NB4 (cell line): ENCODE measurements around the gene CENATAC.

Experiments used
- CTCF ChIP-seq: IDR thresholded peaks from one replicate; pipeline ENCODE4 v1.5.1; 2012; ENCODE audit warnings: low read depth, low read length
- MAX ChIP-seq: IDR thresholded peaks from 2 replicates; pipeline ENCODE4 v1.6.1; 2011; ENCODE audit warnings: low read depth, low read length
- MYC ChIP-seq: IDR thresholded peaks from 2 replicates; pipeline ENCODE4 v1.6.1; 2011; ENCODE audit warnings: low read depth, low read length
- POLR2A ChIP-seq: IDR thresholded peaks from 2 replicates; pipeline ENCODE4 v1.6.1; 2011; ENCODE audit warnings: mild to moderate bottlenecking; ENCODE audit not compliant: insufficient read length; ENCODE audit errors: extremely low read depth

DNA sequence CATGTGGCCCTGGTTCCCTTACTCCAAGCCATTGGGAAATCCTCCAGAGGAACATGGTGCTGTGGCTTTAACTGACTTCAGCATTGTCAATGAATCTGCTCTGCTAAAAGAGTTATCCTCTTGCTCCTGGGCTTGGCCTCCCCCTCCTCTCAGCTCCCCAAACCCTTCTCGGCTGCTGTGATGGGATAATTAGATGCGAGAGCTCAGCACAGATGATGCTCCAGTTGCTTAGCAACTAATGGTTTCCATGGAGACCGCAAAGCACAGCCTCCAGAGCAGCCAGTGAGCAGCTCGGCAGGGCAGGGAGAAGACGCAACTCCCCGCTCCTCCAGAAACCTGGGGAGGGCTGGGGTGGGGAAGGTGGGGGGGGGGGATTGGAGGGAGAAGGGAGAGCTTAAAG, 44.7 kb upstream of the CENATAC start:
- TF ChIP-seq CTCF (no peak), MYC (no peak), POLR2A (no peak), MAX (no peak)
